HepG2 (cell line): ENCODE results near the gene ECEL1. TPM values are rescaled to one million over a fixed set of nuclear protein-coding genes. Genes with fewer than 3 reads are reported as not detected.

Experiments
- ATF7-NPFF ChIP-seq: sonication (generic); formaldehyde crosslinking; IDR thresholded peaks from 2 replicates; pipeline ENCODE4 v1.8.1; 2023; ENCODE audit warnings: mild to moderate bottlenecking, low read depth, missing genetic modification reagents, moderate library complexity
- DNMT1 ChIP-seq: sonication (generic); formaldehyde crosslinking; IDR thresholded peaks from 2 replicates; pipeline ENCODE4 v1.5.1; 2020; ENCODE audit warnings: mild to moderate bottlenecking, missing genetic modification reagents
- GRHL1 ChIP-seq: sonication (generic); formaldehyde crosslinking; conservative IDR thresholded peaks from 2 replicates; pipeline ENCODE4 v1.8.0; 2022; ENCODE audit warnings: missing genetic modification reagents
- KDM1A ChIP-seq: IDR thresholded peaks from 2 replicates; pipeline ENCODE4 v1.6.1; 2016; ENCODE audit warnings: missing compliant biosample characterization
- MEIS1 ChIP-seq: sonication (generic); formaldehyde crosslinking; IDR thresholded peaks from 2 replicates; pipeline ENCODE4 v1.9.0; 2021; ENCODE audit warnings: mild to moderate bottlenecking, missing genetic modification reagents, moderate library complexity, borderline replicate concordance
- MIER3 ChIP-seq: IDR thresholded peaks from 2 replicates; pipeline ENCODE4 v1.6.1; 2016; ENCODE audit warnings: missing compliant biosample characterization, borderline replicate concordance
- RAD21 ChIP-seq: fragments of 450-650 bp; formaldehyde crosslinking; IDR thresholded peaks from 2 replicates; pipeline ENCODE4 v1.5.0; 2020; ENCODE audit warnings: mild to moderate bottlenecking
- RCOR2 ChIP-seq: IDR thresholded peaks from 2 replicates; pipeline ENCODE4 v1.6.1; 2016; ENCODE audit warnings: missing biosample characterization, missing genetic modification reagents
- SNRNP70 ChIP-seq: fragments of 200-400 bp; formaldehyde crosslinking; IDR thresholded peaks from 2 replicates; pipeline ENCODE4 v1.6.1; 2017; ENCODE audit warnings: mild to moderate bottlenecking, low read depth, low read length, moderate library complexity
- ZBTB21 ChIP-seq: sonication (generic); formaldehyde crosslinking; IDR thresholded peaks from 2 replicates; pipeline ENCODE4 v1.4.0; 2020; ENCODE audit warnings: missing genetic modification reagents
- ZC3H13 ChIP-seq: sonication (generic); formaldehyde crosslinking; IDR thresholded peaks from 2 replicates; pipeline ENCODE4 v1.8.1; 2023; ENCODE audit warnings: mild to moderate bottlenecking, missing genetic modification reagents, moderate library complexity
- ZFP1 ChIP-seq: IDR thresholded peaks from 2 replicates; pipeline ENCODE4 v1.6.1; 2016
- ZKSCAN1 ChIP-seq: fragments of 150-350 bp; IDR thresholded peaks from 2 replicates; pipeline ENCODE4 v1.6.1; 2014; ENCODE audit warnings: low read length
- ZNF224 ChIP-seq: sonication (generic); formaldehyde crosslinking; IDR thresholded peaks from 2 replicates; pipeline ENCODE4 v1.5.0; 2020; ENCODE audit warnings: mild to moderate bottlenecking, missing genetic modification reagents
- ZNF251 ChIP-seq: sonication (generic); formaldehyde crosslinking; IDR thresholded peaks from 2 replicates; pipeline ENCODE4 v1.9.0; 2021; ENCODE audit warnings: mild to moderate bottlenecking, missing genetic modification reagents
- ZNF263 ChIP-seq: sonication (generic); formaldehyde crosslinking; IDR thresholded peaks from 2 replicates; pipeline ENCODE4 v1.4.0; 2020; ENCODE audit warnings: missing genetic modification reagents
- ZNF326 ChIP-seq: sonication (generic); formaldehyde crosslinking; IDR thresholded peaks from 2 replicates; pipeline ENCODE4 v1.4.0; 2020; ENCODE audit warnings: missing genetic modification reagents, borderline replicate concordance
- ZNF747 ChIP-seq: sonication (generic); formaldehyde crosslinking; IDR thresholded peaks from 2 replicates; pipeline ENCODE4 v1.8.1; 2023; ENCODE audit warnings: missing genetic modification reagents, mild to moderate bottlenecking, borderline replicate concordance
- polyA plus RNA-seq, 8 experiments: library from polyadenylated mRNA; depleted of rRNA in 3 of 8; stranded (reverse) in 7 of 8; unstranded in 1 of 8; fragments of >200 nt; fragmentation: Illumina TruSeq in 4 of 8; extraction: Trizol in 4 of 8; gene quantifications; 2 replicates each; pipeline versions ENCODE4 v1.2.1 to v1.2.3, GENCODE V29; 2011 to 2016; ENCODE audit warnings: low read depth in 4 of 8, missing spikeins in 1 of 8, mixed read lengths in 1 of 8; ENCODE audit not compliant: insufficient read depth in 1 of 8
- total RNA-seq, 5 experiments: library from RNA; depleted of rRNA; stranded (reverse); fragments of >200 nt; fragmentation: Illumina TruSeq; extraction: Trizol; gene quantifications; 2 replicates each; pipeline ENCODE4 v1.2.3, GENCODE V29; 2016; ENCODE audit warnings: low read depth in 1 of 5
- TF ChIP-seq, protein P1 (sequence below): sonication (generic); formaldehyde crosslinking; IDR thresholded peaks from 2 replicates; pipeline ENCODE4 v1.4.0; 2020; ENCODE audit warnings: mild to moderate bottlenecking, missing genetic modification reagents, borderline replicate concordance
- TF ChIP-seq, protein P2 (sequence below): sonication (generic); formaldehyde crosslinking; IDR thresholded peaks from 2 replicates; pipeline ENCODE4 v1.8.1; 2023; ENCODE audit warnings: mild to moderate bottlenecking, missing genetic modification reagents
- TF ChIP-seq, protein P3 (sequence below): sonication (generic); formaldehyde crosslinking; IDR thresholded peaks from 2 replicates; pipeline ENCODE4 v1.4.0; 2020; ENCODE audit warnings: low read depth, mild to moderate bottlenecking, missing genetic modification reagents

Gene ECEL1
- total and polyA plus RNA-seq, 2 of the 13 experiments (the other 11 are each of a cell fraction or from before 2014, with no cell fraction given), result not detected

- TF ChIP-seq, protein P1, sequence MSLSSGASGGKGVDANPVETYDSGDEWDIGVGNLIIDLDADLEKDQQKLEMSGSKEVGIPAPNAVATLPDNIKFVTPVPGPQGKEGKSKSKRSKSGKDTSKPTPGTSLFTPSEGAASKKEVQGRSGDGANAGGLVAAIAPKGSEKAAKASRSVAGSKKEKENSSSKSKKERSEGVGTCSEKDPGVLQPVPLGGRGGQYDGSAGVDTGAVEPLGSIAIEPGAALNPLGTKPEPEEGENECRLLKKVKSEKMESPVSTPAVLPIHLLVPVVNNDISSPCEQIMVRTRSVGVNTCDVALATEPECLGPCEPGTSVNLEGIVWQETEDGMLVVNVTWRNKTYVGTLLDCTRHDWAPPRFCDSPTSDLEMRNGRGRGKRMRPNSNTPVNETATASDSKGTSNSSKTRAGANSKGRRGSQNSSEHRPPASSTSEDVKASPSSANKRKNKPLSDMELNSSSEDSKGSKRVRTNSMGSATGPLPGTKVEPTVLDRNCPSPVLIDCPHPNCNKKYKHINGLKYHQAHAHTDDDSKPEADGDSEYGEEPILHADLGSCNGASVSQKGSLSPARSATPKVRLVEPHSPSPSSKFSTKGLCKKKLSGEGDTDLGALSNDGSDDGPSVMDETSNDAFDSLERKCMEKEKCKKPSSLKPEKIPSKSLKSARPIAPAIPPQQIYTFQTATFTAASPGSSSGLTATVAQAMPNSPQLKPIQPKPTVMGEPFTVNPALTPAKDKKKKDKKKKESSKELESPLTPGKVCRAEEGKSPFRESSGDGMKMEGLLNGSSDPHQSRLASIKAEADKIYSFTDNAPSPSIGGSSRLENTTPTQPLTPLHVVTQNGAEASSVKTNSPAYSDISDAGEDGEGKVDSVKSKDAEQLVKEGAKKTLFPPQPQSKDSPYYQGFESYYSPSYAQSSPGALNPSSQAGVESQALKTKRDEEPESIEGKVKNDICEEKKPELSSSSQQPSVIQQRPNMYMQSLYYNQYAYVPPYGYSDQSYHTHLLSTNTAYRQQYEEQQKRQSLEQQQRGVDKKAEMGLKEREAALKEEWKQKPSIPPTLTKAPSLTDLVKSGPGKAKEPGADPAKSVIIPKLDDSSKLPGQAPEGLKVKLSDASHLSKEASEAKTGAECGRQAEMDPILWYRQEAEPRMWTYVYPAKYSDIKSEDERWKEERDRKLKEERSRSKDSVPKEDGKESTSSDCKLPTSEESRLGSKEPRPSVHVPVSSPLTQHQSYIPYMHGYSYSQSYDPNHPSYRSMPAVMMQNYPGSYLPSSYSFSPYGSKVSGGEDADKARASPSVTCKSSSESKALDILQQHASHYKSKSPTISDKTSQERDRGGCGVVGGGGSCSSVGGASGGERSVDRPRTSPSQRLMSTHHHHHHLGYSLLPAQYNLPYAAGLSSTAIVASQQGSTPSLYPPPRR (CRISPR knock-in tag), result no peak
- no peak for TF ChIP-seq ZNF326
- no peak for TF ChIP-seq GRHL1 (CRISPR knock-in tag)
- TF ChIP-seq KDM1A (CRISPR knock-in tag), result peak; percentile 52; the same call in 1 of the 2 replicates
- no peak for TF ChIP-seq ZC3H13 (CRISPR knock-in tag)
- TF ChIP-seq RCOR2, result peak; percentile 60; the same call in 1 of the 2 replicates
- TF ChIP-seq MEIS1 (CRISPR knock-in tag), result no peak
- TF ChIP-seq ZBTB21 (CRISPR knock-in tag), result no peak
- no peak for TF ChIP-seq ZFP1
- TF ChIP-seq ZNF747, result no peak
- 0 out of 2 replicates have a peak, but pooled peaks have one; percentile 28 for TF ChIP-seq RAD21
- TF ChIP-seq ATF7-NPFF, result no peak
- TF ChIP-seq MIER3 (CRISPR knock-in tag), result no peak
- no peak for TF ChIP-seq ZNF251 (CRISPR knock-in tag)
- no peak for TF ChIP-seq ZKSCAN1
- TF ChIP-seq, protein P2, sequence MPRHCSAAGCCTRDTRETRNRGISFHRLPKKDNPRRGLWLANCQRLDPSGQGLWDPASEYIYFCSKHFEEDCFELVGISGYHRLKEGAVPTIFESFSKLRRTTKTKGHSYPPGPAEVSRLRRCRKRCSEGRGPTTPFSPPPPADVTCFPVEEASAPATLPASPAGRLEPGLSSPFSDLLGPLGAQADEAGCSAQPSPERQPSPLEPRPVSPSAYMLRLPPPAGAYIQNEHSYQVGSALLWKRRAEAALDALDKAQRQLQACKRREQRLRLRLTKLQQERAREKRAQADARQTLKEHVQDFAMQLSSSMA (CRISPR knock-in tag), result no peak
- TF ChIP-seq DNMT1 (CRISPR knock-in tag), result peak; percentile 92; the same call in 1 of the 2 replicates
- TF ChIP-seq, protein P3, sequence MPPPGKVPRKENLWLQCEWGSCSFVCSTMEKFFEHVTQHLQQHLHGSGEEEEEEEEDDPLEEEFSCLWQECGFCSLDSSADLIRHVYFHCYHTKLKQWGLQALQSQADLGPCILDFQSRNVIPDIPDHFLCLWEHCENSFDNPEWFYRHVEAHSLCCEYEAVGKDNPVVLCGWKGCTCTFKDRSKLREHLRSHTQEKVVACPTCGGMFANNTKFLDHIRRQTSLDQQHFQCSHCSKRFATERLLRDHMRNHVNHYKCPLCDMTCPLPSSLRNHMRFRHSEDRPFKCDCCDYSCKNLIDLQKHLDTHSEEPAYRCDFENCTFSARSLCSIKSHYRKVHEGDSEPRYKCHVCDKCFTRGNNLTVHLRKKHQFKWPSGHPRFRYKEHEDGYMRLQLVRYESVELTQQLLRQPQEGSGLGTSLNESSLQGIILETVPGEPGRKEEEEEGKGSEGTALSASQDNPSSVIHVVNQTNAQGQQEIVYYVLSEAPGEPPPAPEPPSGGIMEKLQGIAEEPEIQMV, result no peak
- TF ChIP-seq ZNF263, result no peak
- TF ChIP-seq SNRNP70, result no peak
- no peak for TF ChIP-seq ZNF224
These were observed 43.1 kb downstream of the ECEL1 start (continued) for GRCh38 chr2:232444409-232445148.
